Kidney (tissue), 14 donors: Measurements from ENCODE around the gene CYP2F1. TPM values are rescaled to one million over a fixed set of nuclear protein-coding genes. Genes with fewer than 3 reads are reported as not detected.

Experiments used
- DNase-seq, 5 donors: peaks; one replicate each; pipeline ENCODE4 v3.0.0-alpha.2; 2013 to 2020
- FAIRE-seq: peaks from 2 replicates; lab custom pipeline; 2012; peaks lifted over from hg19 to GRCh38; lab: Jason Lieb, UNC
- H3K27ac ChIP-seq, 2 donors: one replicate each; pipeline ENCODE4 v1.7.0; 2013; ENCODE audit warnings: low read depth in 2 of 2, low read length in 2 of 2, inconsistent platforms in 1 of 2
- H3K27me3 ChIP-seq: one replicate; pipeline ENCODE4 v1.7.1; 2013; ENCODE audit warnings: low read length, inconsistent platforms; ENCODE audit not compliant: control insufficient read depth, insufficient read depth
- H3K36me3 ChIP-seq, 3 donors: one replicate each; pipeline versions ENCODE4 v1.7.0 to v1.7.1; 2013; ENCODE audit warnings: low read length in 3 of 3, control low read depth in 1 of 3, inconsistent platforms in 1 of 3; ENCODE audit not compliant: insufficient read depth in 3 of 3, control insufficient read depth in 2 of 3
- H3K4me1 ChIP-seq, 3 donors: one replicate each; pipeline versions ENCODE4 v1.7.0 to v1.7.1; 2013; ENCODE audit warnings: low read length in 3 of 3, inconsistent platforms in 1 of 3, low read depth in 1 of 3; ENCODE audit not compliant: control insufficient read depth in 2 of 3, insufficient read depth in 2 of 3
- H3K4me3 ChIP-seq, 3 donors: one replicate each; pipeline versions ENCODE4 v1.7.0 to v1.8.1; 2013; ENCODE audit warnings: low read length in 3 of 3, control low read depth in 1 of 3, inconsistent platforms in 1 of 3
- H3K9ac ChIP-seq, 3 donors: one replicate each; pipeline versions ENCODE4 v1.7.0 to v1.7.1; 2013; ENCODE audit warnings: low read length in 3 of 3, control low read depth in 1 of 3, inconsistent platforms in 1 of 3
- H3K9me3 ChIP-seq, 3 donors: one replicate each; pipeline versions ENCODE4 v1.7.0 to v1.7.1; 2013; ENCODE audit warnings: low read length in 3 of 3, control low read depth in 1 of 3, inconsistent platforms in 1 of 3; ENCODE audit not compliant: control insufficient read depth in 2 of 3, insufficient read depth in 1 of 3
- intact Hi-C: fragments of 100-400 bp; cut with DNase I; formaldehyde crosslinking; loops from one replicate; pipeline ENCODE4 v1.11.1; 2022
- polyA plus RNA-seq: library from polyadenylated mRNA; stranded (reverse); fragments of 350-450 nt; fragmentation: Illumina TruSeq; extraction: RNeasy Lipid Tissue Mini Kit (QIAGEN cat#74804); gene quantifications from one replicate; pipeline ENCODE4 v1.2.3, GENCODE V29; 2014; ENCODE audit warnings: low read depth, low replicate concordance; ENCODE audit not compliant: insufficient read depth
- total RNA-seq: library from RNA; stranded (reverse); fragmentation: NEBNext Ultra II Directional; extraction: Animal tissue kit (Norgen Biotek cat#: 25700); gene quantifications from one replicate; pipeline ENCODE4 v1.2.1, GENCODE V29; 2021
- TF ChIP-seq, protein P1 (sequence below): IDR thresholded peaks from 3 replicates; pipeline ENCODE4 v1.5.1; 2012; ENCODE audit warnings: mild to moderate bottlenecking, moderate library complexity, borderline replicate concordance; ENCODE audit not compliant: insufficient read depth; ENCODE audit errors: extremely low read depth
- donor health status: control.
- donor health status: control.
- donor health status: control.
- donor health status: control.
- donor health status: control.
- donor health status: DM: yes; HTN: yes; CAD: no.
- donor health status: Normal renal cell carcinoma (clear cell type).

Gene CYP2F1
- total and polyA plus RNA-seq, 2 donors from 2014 or later, result not detected

- H3K9ac ChIP-seq, result no peak overlapping the region
- no peaks in the 10 kb centered on the region for H3K27me3 ChIP-seq
- peak; percentile 38 to 73 (median 58) for DNase-seq
- no peaks in the 10 kb centered on the region for H3K9me3 ChIP-seq
- TF ChIP-seq, protein P1, sequence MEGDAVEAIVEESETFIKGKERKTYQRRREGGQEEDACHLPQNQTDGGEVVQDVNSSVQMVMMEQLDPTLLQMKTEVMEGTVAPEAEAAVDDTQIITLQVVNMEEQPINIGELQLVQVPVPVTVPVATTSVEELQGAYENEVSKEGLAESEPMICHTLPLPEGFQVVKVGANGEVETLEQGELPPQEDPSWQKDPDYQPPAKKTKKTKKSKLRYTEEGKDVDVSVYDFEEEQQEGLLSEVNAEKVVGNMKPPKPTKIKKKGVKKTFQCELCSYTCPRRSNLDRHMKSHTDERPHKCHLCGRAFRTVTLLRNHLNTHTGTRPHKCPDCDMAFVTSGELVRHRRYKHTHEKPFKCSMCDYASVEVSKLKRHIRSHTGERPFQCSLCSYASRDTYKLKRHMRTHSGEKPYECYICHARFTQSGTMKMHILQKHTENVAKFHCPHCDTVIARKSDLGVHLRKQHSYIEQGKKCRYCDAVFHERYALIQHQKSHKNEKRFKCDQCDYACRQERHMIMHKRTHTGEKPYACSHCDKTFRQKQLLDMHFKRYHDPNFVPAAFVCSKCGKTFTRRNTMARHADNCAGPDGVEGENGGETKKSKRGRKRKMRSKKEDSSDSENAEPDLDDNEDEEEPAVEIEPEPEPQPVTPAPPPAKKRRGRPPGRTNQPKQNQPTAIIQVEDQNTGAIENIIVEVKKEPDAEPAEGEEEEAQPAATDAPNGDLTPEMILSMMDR, result no peak
- no peak for FAIRE-seq
- no peak overlapping the region for H3K27ac ChIP-seq
- intact Hi-C loops, result no loop called here
- H3K4me1 ChIP-seq, result no peaks in the 10 kb centered on the region
- no peak overlapping the region for H3K4me3 ChIP-seq
- no peaks in the 10 kb centered on the region for H3K36me3 ChIP-seq
These were observed 61.9 kb downstream of the CYP2F1 start for GRCh38 chr19:41175801-41176777.

Other genes starting within 250 kb of the CYP2F1 start
- not detected for gene CYP2A7, start 232.2 kb upstream of the CYP2F1 start, total RNA-seq
- gene CYP2A7, start 232.2 kb upstream of the CYP2F1 start, polyA plus RNA-seq, result not detected
- 0.31 TPM for gene CYP2B6, start 123.2 kb upstream of the CYP2F1 start, total RNA-seq
- gene CYP2B6, start 123.2 kb upstream of the CYP2F1 start, polyA plus RNA-seq, result 10.0 TPM
- not detected for gene CYP2A13, start 26.0 kb upstream of the CYP2F1 start, total RNA-seq
- not detected for gene CYP2A13, start 26.0 kb upstream of the CYP2F1 start, polyA plus RNA-seq
- gene CYP2S1, start 78.8 kb downstream of the CYP2F1 start, total RNA-seq, result 2.0 TPM
- gene CYP2S1, start 78.8 kb downstream of the CYP2F1 start, polyA plus RNA-seq, result 0.97 TPM
- 37.4 TPM for gene AXL, start 104.8 kb downstream of the CYP2F1 start, total RNA-seq
- gene AXL, start 104.8 kb downstream of the CYP2F1 start, polyA plus RNA-seq, result 6.3 TPM
- 182 TPM for gene HNRNPUL1, start 149.9 kb downstream of the CYP2F1 start, total RNA-seq
- 51.0 TPM for gene HNRNPUL1, start 149.9 kb downstream of the CYP2F1 start, polyA plus RNA-seq
- 28.1 TPM for gene CCDC97, start 195.7 kb downstream of the CYP2F1 start, total RNA-seq
- gene CCDC97, start 195.7 kb downstream of the CYP2F1 start, polyA plus RNA-seq, result 9.8 TPM
- gene TGFB1, start 239.5 kb downstream of the CYP2F1 start, total RNA-seq, result 48.0 TPM
- 19.1 TPM for gene TGFB1, start 239.5 kb downstream of the CYP2F1 start, polyA plus RNA-seq
- gene B9D2, start 249.7 kb downstream of the CYP2F1 start, total RNA-seq, result 12.6 TPM
- 15.7 TPM for gene B9D2, start 249.7 kb downstream of the CYP2F1 start, polyA plus RNA-seq